Central memory CD8-positive, alpha-beta T cell (primary cell): Measurements from ENCODE around the gene HCRTR1.

Experiments
- ATAC-seq: fragments of 150-1000 bp; cut with Tn5 transposase; replicated peaks from 2 replicates; pipeline ENCODE4 v1.10.0; 2022; ENCODE audit warnings: mild to moderate bottlenecking, moderate FRiP score, moderate number of reproducible peaks; ENCODE audit not compliant: poor library complexity, severe bottlenecking; ENCODE audit errors: extremely low read depth
- DNase-seq, 2 donors: peaks; one replicate each; pipeline ENCODE4 v3.0.0; 2021; ENCODE audit warnings: low spot score in 2 of 2
- H3K27ac Mint-ChIP-seq: one replicate; pipeline ENCODE4 v1.8.0; 2022; ENCODE audit warnings: low read depth, mild to moderate bottlenecking, moderate library complexity, mixed read lengths
- H3K27me3 Mint-ChIP-seq: one replicate; pipeline ENCODE4 v1.8.0; 2022; ENCODE audit warnings: mixed read lengths
- H3K36me3 Mint-ChIP-seq: one replicate; pipeline ENCODE4 v1.8.0; 2022; ENCODE audit warnings: mild to moderate bottlenecking, moderate library complexity, mixed read lengths; ENCODE audit not compliant: insufficient read depth
- H3K4me1 Mint-ChIP-seq: one replicate; pipeline ENCODE4 v1.8.0; 2022; ENCODE audit warnings: mixed read lengths
- H3K4me3 Mint-ChIP-seq: one replicate; pipeline ENCODE4 v1.8.0; 2022; ENCODE audit warnings: mild to moderate bottlenecking, moderate library complexity, mixed read lengths
- H3K9me3 Mint-ChIP-seq: one replicate; pipeline ENCODE4 v1.8.0; 2022; ENCODE audit warnings: mixed read lengths

Gene HCRTR1

DNA sequence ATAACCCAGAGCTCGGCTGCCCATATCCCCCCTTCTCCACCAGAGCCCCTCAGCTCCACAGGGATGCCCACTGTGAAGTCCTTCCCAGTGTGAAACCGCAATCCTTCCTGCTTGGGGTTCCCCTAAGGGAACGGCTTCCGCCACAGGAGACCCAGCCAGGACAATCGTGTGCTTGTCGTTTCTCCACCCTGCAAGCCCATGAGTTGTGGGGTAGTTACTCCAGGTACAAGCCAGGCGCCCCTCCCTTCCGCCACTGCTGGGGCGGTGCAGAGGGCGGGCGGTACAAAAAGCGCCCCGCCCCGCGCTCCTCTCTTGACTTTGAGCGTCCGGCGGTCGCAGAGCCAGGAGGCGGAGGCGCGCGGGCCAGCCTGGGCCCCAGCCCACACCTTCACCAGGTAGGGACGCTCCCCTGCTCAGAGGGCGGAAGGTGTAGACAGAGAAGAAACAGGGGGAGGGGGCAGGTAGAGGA, 41.3 kb upstream of the HCRTR1 start, which contains the start of gene TINAGL1:
Gene TINAGL1 (plus strand): TSS at position 315 of the 469 bp plus-strand sequence. CDS start 634 bp downstream, outside the sequence.
- Mint-ChIP-seq H3K27ac (no peak within 1 kb of the TSS), H3K4me3 (no peak within 1 kb of the TSS), H3K9me3 (no peaks in the 10 kb centered on the region), H3K36me3 (no peaks in the 10 kb centered on the region), H3K4me1 (no peaks in the 10 kb centered on the region), H3K27me3 (peaks cover 20% of the 10 kb centered on the region)
- ATAC-seq, result no peak
- DNase-seq, result peak in 1 of 2 donors; percentile 6

DNA sequence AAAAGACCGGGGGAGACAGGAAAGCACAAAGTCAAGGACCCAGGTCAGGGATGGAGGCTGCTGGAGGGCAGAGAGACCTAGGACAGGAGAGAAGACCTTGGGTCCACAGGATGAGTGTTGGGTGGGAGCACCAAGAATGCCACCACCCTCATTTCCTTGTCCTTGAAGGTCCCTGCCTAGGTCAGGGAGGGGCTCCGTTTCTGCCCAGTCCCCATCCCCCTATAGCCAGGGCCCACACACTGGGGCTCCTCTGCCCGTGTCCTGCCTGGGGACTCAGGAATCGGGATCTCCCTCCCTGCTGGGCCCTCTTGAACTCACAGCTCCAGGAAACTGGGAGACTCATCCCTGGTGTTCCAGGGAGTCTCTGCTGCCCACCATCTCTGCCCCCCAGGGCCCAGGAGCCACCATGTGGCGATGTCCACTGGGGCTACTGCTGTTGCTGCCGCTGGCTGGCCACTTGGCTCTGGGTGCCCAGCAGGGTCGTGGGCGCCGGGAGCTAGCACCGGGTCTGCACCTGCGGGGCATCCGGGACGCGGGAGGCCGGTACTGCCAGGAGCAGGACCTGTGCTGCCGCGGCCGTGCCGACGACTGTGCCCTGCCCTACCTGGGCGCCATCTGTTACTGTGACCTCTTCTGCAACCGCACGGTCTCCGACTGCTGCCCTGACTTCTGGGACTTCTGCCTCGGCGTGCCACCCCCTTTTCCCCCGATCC, 40.6 kb upstream of the HCRTR1 start:
- no peak for ATAC-seq
- Mint-ChIP-seq H3K27ac (no peak overlapping the region), H3K4me1 (no peaks in the 10 kb centered on the region), H3K9me3 (no peaks in the 10 kb centered on the region), H3K4me3 (no peak overlapping the region), H3K27me3 (peaks cover 14% of the 10 kb centered on the region), H3K36me3 (no peaks in the 10 kb centered on the region)
- no peak for DNase-seq

DNA sequence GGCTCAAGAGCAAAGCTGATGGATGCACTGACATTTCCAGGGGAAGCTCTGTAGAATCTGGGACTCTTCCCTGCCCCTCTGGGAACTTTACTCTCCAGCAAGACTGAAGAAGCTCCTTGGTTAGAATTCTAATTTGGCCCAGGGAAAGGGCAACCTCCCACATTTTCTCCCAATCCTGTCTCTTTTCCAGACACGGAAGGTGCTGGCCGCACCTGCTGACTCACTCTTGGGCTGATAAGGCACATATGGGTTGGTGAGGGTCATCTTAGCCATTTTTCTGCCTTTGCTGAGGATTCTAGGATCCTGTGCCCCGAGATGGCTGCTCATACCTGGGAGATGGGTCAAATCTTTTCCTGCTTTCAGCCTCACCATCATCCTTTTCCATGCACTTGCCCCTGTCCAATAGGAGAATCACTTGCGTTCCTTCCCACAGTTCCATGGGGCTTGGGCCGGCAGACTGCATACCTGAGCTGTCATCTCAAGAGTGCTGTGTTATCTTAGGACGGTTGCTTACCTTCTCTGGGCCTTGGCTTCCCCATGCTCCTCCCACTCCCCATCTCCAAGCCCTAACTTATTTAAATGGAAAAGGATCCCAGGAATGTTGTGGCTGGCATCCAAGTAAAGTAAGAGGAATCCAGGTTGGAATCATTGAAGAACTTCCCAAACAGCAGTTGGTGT, 39.8 kb upstream of the HCRTR1 start:
- DNase-seq, result no peak
- no peak for ATAC-seq
- no peak overlapping the region for H3K27ac Mint-ChIP-seq
- no peaks in the 10 kb centered on the region for H3K4me1 Mint-ChIP-seq
- peaks cover 6% of the 10 kb centered on the region for H3K27me3 Mint-ChIP-seq
- no peaks in the 10 kb centered on the region for H3K9me3 Mint-ChIP-seq
- H3K36me3 Mint-ChIP-seq, result no peaks in the 10 kb centered on the region
- H3K4me3 Mint-ChIP-seq, result no peak overlapping the region

DNA sequence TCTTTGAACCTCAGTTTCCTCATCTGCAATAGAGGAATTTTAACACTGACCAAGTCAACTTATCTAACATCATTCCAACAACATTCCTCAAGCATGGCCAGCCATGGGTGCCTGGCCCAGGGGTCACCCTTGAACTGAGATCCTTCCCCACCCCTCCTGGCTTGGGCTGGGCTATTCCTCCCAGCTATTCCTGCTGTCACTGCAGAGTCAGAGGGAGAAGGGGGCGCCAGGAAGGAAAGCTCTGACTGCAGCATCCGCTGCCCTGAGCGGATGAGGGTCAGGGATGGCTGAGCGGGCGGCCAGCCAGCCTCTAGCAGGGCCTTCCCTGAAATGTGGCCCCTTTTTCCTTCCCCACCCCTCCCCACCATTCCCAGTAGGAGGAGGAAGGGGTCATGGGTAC, 38.1 kb upstream of the HCRTR1 start:
- H3K9me3 Mint-ChIP-seq, result no peaks in the 10 kb centered on the region

DNA sequence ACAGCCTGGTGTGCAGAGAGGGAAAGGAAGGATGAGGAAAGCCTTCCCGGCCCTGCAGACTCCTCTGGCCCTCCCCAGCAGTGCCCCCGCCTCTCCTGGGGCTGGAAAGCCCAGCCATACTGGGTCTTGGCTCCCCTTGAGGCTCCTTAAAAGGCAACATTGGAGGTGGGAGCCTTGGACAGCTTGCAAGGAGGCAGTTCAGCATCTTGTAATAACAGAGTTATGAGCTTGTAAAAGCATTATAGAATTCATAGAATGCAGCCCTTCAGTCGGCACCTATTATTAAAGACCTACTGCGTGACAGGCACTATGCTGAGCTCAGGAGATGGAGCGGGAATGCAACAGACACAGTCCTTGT, 37.0 kb upstream of the HCRTR1 start:
- ATAC-seq (no peak), DNase-seq (no peak)
- no peaks in the 10 kb centered on the region for H3K36me3 Mint-ChIP-seq
- no peak overlapping the region for H3K4me3 Mint-ChIP-seq
- no peak overlapping the region for H3K27ac Mint-ChIP-seq
- H3K4me1 Mint-ChIP-seq, result no peaks in the 10 kb centered on the region
- no peaks in the 10 kb centered on the region for H3K27me3 Mint-ChIP-seq
- H3K9me3 Mint-ChIP-seq, result no peaks in the 10 kb centered on the region

More for the DNA sequence above, 38.1 kb upstream of the HCRTR1 start:
- H3K27me3 Mint-ChIP-seq, result no peaks in the 10 kb centered on the region
- no peak overlapping the region for H3K27ac Mint-ChIP-seq
- ATAC-seq (no peak), DNase-seq (no peak)
- no peak overlapping the region for H3K4me3 Mint-ChIP-seq
- H3K36me3 Mint-ChIP-seq, result no peaks in the 10 kb centered on the region
- no peaks in the 10 kb centered on the region for H3K4me1 Mint-ChIP-seq

DNA sequence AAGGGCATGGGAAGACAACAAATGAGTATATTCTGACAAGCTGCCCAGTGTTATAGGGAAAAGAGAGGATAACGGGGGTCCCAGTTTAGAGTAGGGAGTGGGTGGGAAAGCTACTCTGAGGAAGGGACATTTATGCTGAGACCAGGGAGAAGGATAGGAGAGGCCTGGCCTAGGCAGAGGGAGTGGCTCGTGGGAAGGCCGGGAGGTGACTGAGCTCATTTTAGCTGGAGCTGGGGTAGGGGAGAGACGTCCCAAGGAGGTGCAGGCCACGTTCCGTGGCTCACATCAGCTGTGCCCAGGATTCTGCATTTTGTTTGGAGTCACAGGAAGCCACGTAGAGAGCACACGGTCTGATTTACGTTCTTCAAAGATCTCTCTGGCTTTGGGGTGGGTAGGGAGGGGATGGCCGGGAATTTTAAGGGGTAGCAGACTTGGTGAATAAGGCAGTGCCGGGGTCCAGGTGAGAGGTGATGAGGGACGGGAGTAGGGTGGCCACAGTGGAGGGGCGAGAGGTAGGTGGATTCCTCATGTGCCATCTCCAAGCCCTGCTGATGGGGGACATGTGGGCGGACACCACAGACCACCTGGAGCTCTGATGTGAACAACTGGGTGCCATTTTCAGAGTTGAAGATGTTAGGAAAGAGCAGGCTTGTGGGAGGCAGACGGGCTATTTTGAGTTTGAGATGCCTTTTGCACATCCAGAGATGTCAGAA, 36.4 kb upstream of the HCRTR1 start:
- Mint-ChIP-seq H3K36me3 (no peaks in the 10 kb centered on the region), H3K4me3 (no peak overlapping the region), H3K4me1 (no peaks in the 10 kb centered on the region), H3K9me3 (no peaks in the 10 kb centered on the region), H3K27ac (no peak overlapping the region), H3K27me3 (no peaks in the 10 kb centered on the region)
- DNase-seq (no peak), ATAC-seq (no peak)

DNA sequence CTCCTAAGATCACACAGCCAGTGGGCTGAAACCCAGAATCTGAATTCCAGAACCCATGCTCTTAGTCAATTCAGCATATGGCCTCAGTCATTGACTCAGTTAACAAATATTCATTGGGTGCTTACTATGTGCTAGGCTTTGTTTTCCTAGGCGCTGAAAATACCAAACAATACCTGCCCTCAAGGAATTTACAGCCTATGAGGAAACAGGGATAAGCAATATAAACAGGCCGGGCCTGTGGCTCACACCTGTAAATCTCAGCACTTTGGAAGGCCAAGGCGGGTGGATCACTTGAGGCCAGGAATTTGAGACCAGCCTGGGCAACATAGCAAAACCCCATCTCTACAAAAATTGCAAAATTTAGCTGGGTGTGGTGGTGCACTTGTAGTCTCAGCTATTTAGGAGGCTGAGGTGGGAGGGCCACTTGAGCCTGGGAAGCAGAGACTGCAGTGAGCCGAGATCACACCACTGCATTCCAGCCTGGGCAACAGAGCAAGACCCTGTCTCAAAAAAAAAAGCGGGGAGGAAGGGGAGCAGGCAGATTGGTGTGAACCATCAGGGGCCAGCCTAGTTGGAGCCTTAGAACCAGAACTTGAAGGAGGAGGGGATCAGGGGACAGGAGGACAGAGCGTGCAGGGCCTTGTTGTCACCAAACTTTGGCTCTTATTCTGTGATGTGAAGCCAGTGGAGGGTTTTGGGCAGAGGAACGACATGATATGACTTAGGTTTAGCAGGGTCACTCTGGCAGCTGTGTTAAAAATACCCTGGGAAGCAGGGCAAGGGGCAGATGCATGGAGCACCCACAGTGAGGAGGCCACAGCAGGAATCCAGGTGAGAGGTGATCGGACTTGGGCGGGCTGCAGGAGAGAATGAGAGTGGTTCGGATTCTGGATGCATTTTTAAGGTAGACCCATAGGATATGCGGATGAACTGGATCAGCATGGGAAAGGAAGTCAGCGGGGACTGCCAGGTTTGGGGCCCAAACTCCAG, 35.4 kb upstream of the HCRTR1 start:
- no peaks in the 10 kb centered on the region for H3K9me3 Mint-ChIP-seq
- DNase-seq (no peak), ATAC-seq (no peak)
- peaks cover 2% of the 10 kb centered on the region for H3K36me3 Mint-ChIP-seq
- H3K27me3 Mint-ChIP-seq, result no peaks in the 10 kb centered on the region
- no peaks in the 10 kb centered on the region for H3K4me1 Mint-ChIP-seq
- no peak overlapping the region for H3K27ac Mint-ChIP-seq
- no peak overlapping the region for H3K4me3 Mint-ChIP-seq

DNA sequence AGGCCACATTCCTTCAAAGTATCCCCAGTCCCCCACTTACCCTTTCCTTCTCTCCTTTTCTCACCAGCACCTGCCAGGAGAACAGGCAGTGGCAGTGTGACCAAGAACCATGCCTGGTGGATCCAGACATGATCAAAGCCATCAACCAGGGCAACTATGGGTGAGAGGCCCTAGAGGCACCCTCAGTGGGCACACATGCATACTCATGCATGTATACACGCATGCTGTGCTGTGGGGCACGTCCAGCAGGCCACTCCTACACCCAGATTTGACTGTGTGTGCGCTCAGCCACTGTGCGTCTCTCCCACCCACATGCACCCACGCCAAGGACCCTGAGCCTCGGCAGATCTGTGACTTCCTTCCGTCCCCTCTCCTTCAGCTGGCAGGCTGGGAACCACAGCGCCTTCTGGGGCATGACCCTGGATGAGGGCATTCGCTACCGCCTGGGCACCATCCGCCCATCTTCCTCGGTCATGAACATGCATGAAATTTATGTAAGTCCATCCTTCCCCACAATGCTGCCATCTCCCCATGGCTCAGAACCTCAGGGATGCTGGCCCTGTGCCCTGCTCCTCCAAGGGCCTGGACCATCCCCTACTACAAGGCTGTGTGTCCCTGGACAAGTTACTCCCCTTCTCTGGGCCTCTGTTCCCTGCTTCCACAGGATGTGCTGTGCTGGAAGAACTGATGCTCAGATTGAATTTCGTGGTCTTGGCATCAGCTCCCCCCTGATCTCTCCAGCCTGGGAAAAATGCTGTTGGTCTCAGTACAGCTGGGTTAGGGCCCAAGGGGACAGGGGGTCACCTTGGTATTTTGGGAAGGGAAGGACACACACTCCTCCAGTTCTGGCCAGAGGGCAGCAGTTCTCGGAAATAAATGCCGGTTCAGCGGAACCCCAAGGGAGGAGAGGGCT, 34.2 kb upstream of the HCRTR1 start:
- no peak for DNase-seq
- Mint-ChIP-seq H3K9me3 (no peaks in the 10 kb centered on the region), H3K4me1 (no peaks in the 10 kb centered on the region), H3K27me3 (peaks cover 6% of the 10 kb centered on the region), H3K36me3 (peaks cover 2% of the 10 kb centered on the region), H3K4me3 (no peak overlapping the region), H3K27ac (no peak overlapping the region)
- no peak for ATAC-seq

DNA sequence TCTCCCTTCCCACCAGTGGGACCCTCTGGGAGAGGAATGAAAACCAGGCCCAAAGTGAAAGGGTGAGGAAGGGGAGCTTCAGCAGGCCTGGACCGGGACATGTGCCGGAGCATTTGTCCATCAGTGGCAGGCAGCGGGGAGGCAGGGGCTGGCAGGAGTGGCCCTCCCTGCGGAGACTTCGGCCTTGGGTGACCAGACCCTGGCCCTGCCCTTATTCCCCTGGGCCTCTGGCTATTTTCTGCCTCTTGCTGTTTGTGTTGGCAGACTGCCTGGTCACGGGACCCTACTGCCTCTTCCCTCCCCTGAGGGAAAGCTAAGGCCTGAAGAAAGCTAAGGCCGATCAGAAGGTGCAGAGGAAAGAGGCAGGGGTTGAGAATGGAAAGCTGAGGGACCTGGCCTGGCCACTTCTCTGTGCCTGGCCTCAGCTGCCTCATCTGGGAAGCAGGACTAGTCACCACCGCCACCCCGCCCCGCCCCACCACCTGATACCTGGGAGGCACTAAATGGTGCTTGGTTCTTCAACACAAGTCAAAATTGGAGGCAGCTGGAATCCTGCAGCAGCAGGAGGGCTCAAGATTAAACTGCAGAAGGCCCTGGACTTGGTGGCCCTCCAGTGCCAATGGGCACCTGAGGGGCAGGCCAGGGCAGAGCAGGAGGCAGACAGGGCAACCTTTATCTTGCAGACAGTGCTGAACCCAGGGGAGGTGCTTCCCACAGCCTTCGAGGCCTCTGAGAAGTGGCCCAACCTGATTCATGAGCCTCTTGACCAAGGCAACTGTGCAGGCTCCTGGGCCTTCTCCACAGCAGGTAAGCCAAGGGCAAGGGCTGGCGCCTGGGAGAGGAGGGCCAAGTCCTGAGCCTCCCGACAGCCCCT, 33.3 kb upstream of the HCRTR1 start:
- Mint-ChIP-seq H3K4me1 (no peaks in the 10 kb centered on the region), H3K27ac (no peak overlapping the region), H3K27me3 (peaks cover 11% of the 10 kb centered on the region), H3K36me3 (peaks cover 2% of the 10 kb centered on the region), H3K9me3 (no peaks in the 10 kb centered on the region), H3K4me3 (no peak overlapping the region)
- ATAC-seq (no peak), DNase-seq (no peak)

DNA sequence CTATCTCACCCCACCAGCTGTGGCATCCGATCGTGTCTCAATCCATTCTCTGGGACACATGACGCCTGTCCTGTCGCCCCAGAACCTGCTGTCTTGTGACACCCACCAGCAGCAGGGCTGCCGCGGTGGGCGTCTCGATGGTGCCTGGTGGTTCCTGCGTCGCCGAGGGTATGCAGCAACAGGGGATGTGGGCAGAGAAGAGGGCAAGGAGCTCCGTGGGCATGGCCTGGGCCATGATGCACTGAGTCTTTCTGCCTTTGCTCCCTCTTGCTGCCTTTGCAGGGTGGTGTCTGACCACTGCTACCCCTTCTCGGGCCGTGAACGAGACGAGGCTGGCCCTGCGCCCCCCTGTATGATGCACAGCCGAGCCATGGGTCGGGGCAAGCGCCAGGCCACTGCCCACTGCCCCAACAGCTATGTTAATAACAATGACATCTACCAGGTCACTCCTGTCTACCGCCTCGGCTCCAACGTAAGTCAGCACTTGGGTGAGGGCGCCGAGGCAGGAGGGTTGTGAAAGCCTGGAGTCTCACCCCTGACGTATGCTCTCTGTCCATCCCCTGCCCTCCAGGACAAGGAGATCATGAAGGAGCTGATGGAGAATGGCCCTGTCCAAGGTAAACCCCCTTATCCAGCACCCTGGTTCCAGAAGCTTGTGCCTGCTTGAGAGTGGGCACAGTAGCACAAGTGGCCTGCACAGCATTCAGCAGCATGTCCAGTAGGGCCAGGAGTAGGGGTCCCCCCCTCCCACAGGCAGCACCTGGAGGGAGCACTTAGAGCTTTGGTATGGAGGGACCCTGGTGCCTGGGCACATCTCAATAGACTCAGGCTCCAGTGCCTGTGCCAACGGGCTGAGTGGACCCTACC, 32.4 kb upstream of the HCRTR1 start:
- Mint-ChIP-seq H3K4me3 (no peak overlapping the region), H3K9me3 (no peaks in the 10 kb centered on the region), H3K4me1 (no peaks in the 10 kb centered on the region), H3K27me3 (peaks cover 15% of the 10 kb centered on the region), H3K27ac (no peak overlapping the region), H3K36me3 (peaks cover 2% of the 10 kb centered on the region)
- no peak for ATAC-seq
- DNase-seq, result no peak
